Astrocyte (in vitro differentiated cells and primary cell): ENCODE results near the gene SNRPD3. TPM values are rescaled to one million over a fixed set of nuclear protein-coding genes. Genes with fewer than 3 reads are reported as not detected.
A peak's percentile ranks its signal among the peaks of the same experiment; 100 is the strongest.
"Not testable (repeated sequence)": the region's sequence is repeated elsewhere in the genome, so short reads cannot be mapped to it uniquely, and the experiment has no call there.

Experiments
- DNase-seq: peaks from one replicate; pipeline ENCODE4 v3.0.0-alpha.2; 2010; ENCODE audit warnings: low read depth
- FAIRE-seq: peaks from 2 replicates; lab custom pipeline; 2011; peaks lifted over from hg19 to GRCh38; lab: Jason Lieb, UNC
- H2AFZ ChIP-seq: 2 replicates; pipeline ENCODE4 v1.6.0; 2012; ENCODE audit warnings: low read depth, low read length, inconsistent platforms
- H3K27ac ChIP-seq: 2 replicates; pipeline ENCODE4 v1.5.1; 2011; ENCODE audit warnings: low read depth, low read length, inconsistent platforms
- H3K27me3 ChIP-seq: 2 replicates; pipeline ENCODE4 v1.6.0; 2011; ENCODE audit warnings: low read length, inconsistent platforms; ENCODE audit not compliant: insufficient read depth
- H3K36me3 ChIP-seq: 2 replicates; pipeline ENCODE4 v1.5.1; 2011; ENCODE audit warnings: low read length, inconsistent platforms; ENCODE audit not compliant: insufficient read depth
- H3K4me1 ChIP-seq: 2 replicates; pipeline ENCODE4 v1.5.1; 2011; ENCODE audit warnings: low read length, inconsistent platforms; ENCODE audit not compliant: insufficient read depth
- H3K4me2 ChIP-seq: 2 replicates; pipeline ENCODE4 v1.6.0; 2012; ENCODE audit warnings: low read length, inconsistent platforms
- H3K4me3 ChIP-seq: 2 replicates; pipeline ENCODE4 v1.5.1; 2011; ENCODE audit warnings: low read depth, mild to moderate bottlenecking, low read length, inconsistent platforms; ENCODE audit not compliant: insufficient read depth
- H3K79me2 ChIP-seq: 2 replicates; pipeline ENCODE4 v1.6.0; 2012; ENCODE audit warnings: mild to moderate bottlenecking, low read length, inconsistent platforms; ENCODE audit not compliant: insufficient read depth
- H3K9ac ChIP-seq: 2 replicates; pipeline ENCODE4 v1.6.0; 2012; ENCODE audit warnings: mild to moderate bottlenecking, low read length, inconsistent platforms
- H3K9me3 ChIP-seq: 2 replicates; pipeline ENCODE4 v1.5.1; 2012; ENCODE audit warnings: low read depth, mild to moderate bottlenecking, low read length, inconsistent platforms; ENCODE audit not compliant: insufficient read depth
- H4K20me1 ChIP-seq: 2 replicates; pipeline ENCODE4 v1.6.0; 2012; ENCODE audit warnings: low read length, inconsistent platforms; ENCODE audit not compliant: insufficient read depth
- H3K27ac Mint-ChIP-seq: one replicate; pipeline ENCODE4 v1.8.0; 2021; ENCODE audit warnings: mild to moderate bottlenecking, mixed read lengths; ENCODE audit not compliant: unreplicated experiment
- H3K27me3 Mint-ChIP-seq: one replicate; pipeline ENCODE4 v1.8.0; 2021; ENCODE audit warnings: low read depth, mixed read lengths; ENCODE audit not compliant: unreplicated experiment
- H3K36me3 Mint-ChIP-seq: one replicate; pipeline ENCODE4 v1.8.0; 2021; ENCODE audit warnings: low read depth, mixed read lengths; ENCODE audit not compliant: unreplicated experiment
- H3K4me1 Mint-ChIP-seq: one replicate; pipeline ENCODE4 v1.8.0; 2021; ENCODE audit warnings: low read depth, mixed read lengths; ENCODE audit not compliant: unreplicated experiment
- H3K4me3 Mint-ChIP-seq: one replicate; pipeline ENCODE4 v1.8.0; 2021; ENCODE audit warnings: mild to moderate bottlenecking, moderate library complexity, mixed read lengths; ENCODE audit not compliant: unreplicated experiment
- H3K9me3 Mint-ChIP-seq: one replicate; pipeline ENCODE4 v1.8.0; 2021; ENCODE audit warnings: mild to moderate bottlenecking, mixed read lengths; ENCODE audit not compliant: unreplicated experiment
- EZH2 ChIP-seq: IDR thresholded peaks from 2 replicates; pipeline ENCODE4 v1.6.1; 2012; ENCODE audit warnings: mild to moderate bottlenecking, low read length, inconsistent platforms; ENCODE audit not compliant: insufficient read depth
- total RNA-seq: library from RNA; stranded (reverse); gene quantifications from 2 replicates; pipeline ENCODE4 v1.2.1, GENCODE V29; 2021
- TF ChIP-seq, protein P1 (sequence below): IDR thresholded peaks from 2 replicates; pipeline ENCODE4 v1.5.1; 2011; ENCODE audit warnings: low read depth, mild to moderate bottlenecking, inconsistent platforms, low read length, moderate library complexity; ENCODE audit not compliant: insufficient read depth

Gene SNRPD3
- total RNA-seq, 1 donor from 2014 or later = 97.3 TPM

GRCh38 chr22:24592851-24593558 is 37.2 kb downstream of the SNRPD3 start, which contains the start of gene LRRC75B:
TSS of gene LRRC75B (minus strand) at chr22:24593073. CDS start at chr22:24593039, 34 bp downstream.
- no peaks in the 10 kb centered on the region for H3K79me2 ChIP-seq
- peak within 1 kb of the TSS; percentile 94 for H3K4me2 ChIP-seq
- Mint-ChIP-seq H3K9me3 (no peaks in the 10 kb centered on the region), H3K27me3 (no peaks in the 10 kb centered on the region), H3K36me3 (peaks cover 1% of the 10 kb centered on the region), H3K4me1 (peaks cover 4% of the 10 kb centered on the region), H3K27ac (peak within 1 kb of the TSS; percentile 91), H3K4me3 (peak within 1 kb of the TSS; percentile 96)
- H2AFZ ChIP-seq = peak within 1 kb of the TSS; percentile 77
- H3K9me3 ChIP-seq = no peaks in the 10 kb centered on the region
- peaks cover 14% of the 10 kb centered on the region for H3K4me1 ChIP-seq
- DNase-seq (peak; percentile 77), FAIRE-seq (no peak)
- H3K36me3 ChIP-seq = no peaks in the 10 kb centered on the region
- peak within 1 kb of the TSS; percentile 75 for H3K9ac ChIP-seq
- no peaks in the 10 kb centered on the region for H3K27me3 ChIP-seq
- peak within 1 kb of the TSS; percentile 53 for H3K4me3 ChIP-seq
- H4K20me1 ChIP-seq = no peaks in the 10 kb centered on the region
- no peak within 1 kb of the TSS for H3K27ac ChIP-seq
- TF ChIP-seq EZH2 = no peak
- TF ChIP-seq, protein P1, sequence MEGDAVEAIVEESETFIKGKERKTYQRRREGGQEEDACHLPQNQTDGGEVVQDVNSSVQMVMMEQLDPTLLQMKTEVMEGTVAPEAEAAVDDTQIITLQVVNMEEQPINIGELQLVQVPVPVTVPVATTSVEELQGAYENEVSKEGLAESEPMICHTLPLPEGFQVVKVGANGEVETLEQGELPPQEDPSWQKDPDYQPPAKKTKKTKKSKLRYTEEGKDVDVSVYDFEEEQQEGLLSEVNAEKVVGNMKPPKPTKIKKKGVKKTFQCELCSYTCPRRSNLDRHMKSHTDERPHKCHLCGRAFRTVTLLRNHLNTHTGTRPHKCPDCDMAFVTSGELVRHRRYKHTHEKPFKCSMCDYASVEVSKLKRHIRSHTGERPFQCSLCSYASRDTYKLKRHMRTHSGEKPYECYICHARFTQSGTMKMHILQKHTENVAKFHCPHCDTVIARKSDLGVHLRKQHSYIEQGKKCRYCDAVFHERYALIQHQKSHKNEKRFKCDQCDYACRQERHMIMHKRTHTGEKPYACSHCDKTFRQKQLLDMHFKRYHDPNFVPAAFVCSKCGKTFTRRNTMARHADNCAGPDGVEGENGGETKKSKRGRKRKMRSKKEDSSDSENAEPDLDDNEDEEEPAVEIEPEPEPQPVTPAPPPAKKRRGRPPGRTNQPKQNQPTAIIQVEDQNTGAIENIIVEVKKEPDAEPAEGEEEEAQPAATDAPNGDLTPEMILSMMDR = no peak

GRCh38 chr22:24593559-24593835 is 37.7 kb downstream of the SNRPD3 start:
- not testable (repeated sequence) for H3K36me3 Mint-ChIP-seq, H3K27ac ChIP-seq, H4K20me1 ChIP-seq, H3K4me1 Mint-ChIP-seq, FAIRE-seq, H3K36me3 ChIP-seq, H3K9me3 ChIP-seq, DNase-seq, H3K4me3 ChIP-seq, H3K9me3 Mint-ChIP-seq, H3K79me2 ChIP-seq, H3K27me3 ChIP-seq, H3K27me3 Mint-ChIP-seq
- Histone ChIP-seq H3K9ac (peak overlapping the region; percentile 75), H2AFZ (peak overlapping the region; percentile 68), H3K4me1 (peaks cover 13% of the 10 kb centered on the region), H3K4me2 (peak overlapping the region; percentile 94)
- peak overlapping the region; percentile 89 for H3K27ac Mint-ChIP-seq
- H3K4me3 Mint-ChIP-seq = peak overlapping the region; percentile 83

- H3K4me3 ChIP-seq = no peak overlapping the region
- H3K4me1 Mint-ChIP-seq = peaks cover 4% of the 10 kb centered on the region
- no peak overlapping the region for H3K27ac Mint-ChIP-seq
- H3K4me1 ChIP-seq = peaks cover 8% of the 10 kb centered on the region
- no peak overlapping the region for H2AFZ ChIP-seq
- H3K27me3 ChIP-seq = no peaks in the 10 kb centered on the region
- DNase-seq (no peak), FAIRE-seq (no peak)
- H3K27me3 Mint-ChIP-seq = peaks cover 2% of the 10 kb centered on the region
- H3K4me2 ChIP-seq = no peak overlapping the region
- no peaks in the 10 kb centered on the region for H3K79me2 ChIP-seq
- no peaks in the 10 kb centered on the region for H4K20me1 ChIP-seq
- TF ChIP-seq, protein P1 = no peak
- no peak for TF ChIP-seq EZH2
- H3K27ac ChIP-seq = no peak overlapping the region
- H3K36me3 Mint-ChIP-seq = peaks cover 1% of the 10 kb centered on the region
- H3K9ac ChIP-seq = no peak overlapping the region
- no peaks in the 10 kb centered on the region for H3K9me3 Mint-ChIP-seq
- H3K36me3 ChIP-seq = no peaks in the 10 kb centered on the region
- no peak overlapping the region for H3K4me3 Mint-ChIP-seq
- no peaks in the 10 kb centered on the region for H3K9me3 ChIP-seq
Measured at GRCh38 chr22:24593836-24594568, 38.2 kb downstream of the SNRPD3 start.
